Measurements from ENCODE around the gene HTD2. TPM values are rescaled to one million over a fixed set of nuclear protein-coding genes. Genes with fewer than 3 reads are reported as not detected.
A peak's percentile ranks its signal among the peaks of the same experiment; 100 is the strongest.
"Not testable (repeated sequence)": the region's sequence is repeated elsewhere in the genome, so short reads cannot be mapped to it uniquely, and the experiment has no call there.

HTD2 gene
- polyA plus RNA-seq, 1 of the 3 experiments (the other 2 are of a cell fraction), result 3.0 TPM

DNA sequence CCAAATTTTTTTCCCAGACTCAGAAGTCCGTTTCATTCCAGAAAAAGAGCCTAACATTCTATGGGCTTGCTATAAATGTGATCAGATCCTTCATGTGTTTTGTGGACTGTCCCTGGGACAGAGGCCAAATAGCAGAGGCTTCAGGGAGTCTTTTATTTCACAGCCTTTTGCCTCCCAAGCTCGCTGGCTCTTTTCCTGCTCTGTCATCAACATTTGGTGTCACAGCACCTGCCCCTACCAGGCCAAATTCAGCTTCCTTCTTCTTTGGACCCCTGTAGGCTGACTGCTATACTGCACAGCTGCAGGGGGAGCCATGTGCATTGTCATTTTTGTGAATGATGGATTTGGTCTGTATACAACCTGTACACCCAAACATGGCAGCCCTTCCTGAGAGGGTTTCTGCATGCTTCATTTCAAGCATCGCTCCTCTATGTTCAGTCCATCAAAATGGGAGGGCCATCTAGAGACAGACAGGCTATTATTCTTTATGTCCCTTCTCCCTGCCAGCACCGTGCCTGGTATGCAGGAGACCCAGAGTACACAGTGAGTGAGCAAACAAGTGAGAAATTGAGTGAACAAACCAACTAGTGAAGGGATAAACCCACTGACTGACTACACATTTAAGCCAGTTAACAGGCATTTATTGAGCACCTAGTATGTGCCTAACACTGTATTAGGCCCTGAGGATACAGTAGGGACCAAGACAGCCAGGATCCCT is 18.1 kb upstream of the HTD2 start:
- 84% methylated on average over 4 of the region's 4 CpGs for WGBS (ENCODE audit: low lambda C conversion rate)
- ChIA-PET POLR2A (no interaction called here), CTCF (interaction anchor here (0.9 kb wide), 1 partner anchor 111 kb away, joined by 4 read pairs; no protein-coding TSS in a partner anchor)
- H3K9me3 ChIP-seq, result no peaks in the 10 kb centered on the region
- no peak for TF ChIP-seq GABPA (IDR thresholded peaks at IDR 0.05; ENCODE audit: low read depth)
- TF ChIP-seq CTCF (IDR thresholded peaks at IDR 0.05), result peak; percentile 13; the same call in 1 of the 2 replicates
- no peak overlapping the region for H3K4me2 ChIP-seq
- H3K36me3 ChIP-seq (replicated peaks in 1 of 2; ENCODE audit: control insufficient read depth in 1 of 2, insufficient read depth in 2 of 2, low read length in 1 of 2), result peaks cover 0 to 6% of the 10 kb centered on the region in 2 experiments
- H3K9ac ChIP-seq, result no peak overlapping the region
- H3K27me3 ChIP-seq (ENCODE audit: insufficient read depth), result no peaks in the 10 kb centered on the region
- no peaks in the 10 kb centered on the region for H3K79me2 ChIP-seq (ENCODE audit: insufficient read depth)
- H3K9me2 ChIP-seq, result no peaks in the 10 kb centered on the region
- no peak overlapping the region for H3K27ac ChIP-seq (ENCODE audit: low read depth in 2 of 2, low read length in 1 of 2)
- H3F3A ChIP-seq (replicated peaks; ENCODE audit: insufficient read depth), result no peaks in the 10 kb centered on the region
- no peaks in the 10 kb centered on the region for H4K20me1 ChIP-seq (ENCODE audit: insufficient read depth)
- DNase-seq, result no peak
- no peak overlapping the region for H3K4me3 ChIP-seq (ENCODE audit: low read depth in 2 of 2, low read length in 1 of 2)
- H3K4me1 ChIP-seq (ENCODE audit: control insufficient read depth in 1 of 2, insufficient read depth in 2 of 2, low read depth in 1 of 2, low read length in 1 of 2), result no peaks in the 10 kb centered on the region
- H2AFZ ChIP-seq (ENCODE audit: low read depth), result no peak overlapping the region

GRCh38 chr3:58288964-58289613 is 17.2 kb upstream of the HTD2 start:
- H2AFZ ChIP-seq (ENCODE audit: low read depth); H3K4me2 ChIP-seq; H3K9me3 ChIP-seq; H3F3A ChIP-seq (replicated peaks; ENCODE audit: insufficient read depth); H3K9ac ChIP-seq; POLR2A ChIA-PET; H3K27ac ChIP-seq (ENCODE audit: low read depth in 2 of 2, low read length in 1 of 2); H3K4me3 ChIP-seq (ENCODE audit: low read depth in 2 of 2, low read length in 1 of 2); CTCF ChIA-PET; H3K36me3 ChIP-seq (replicated peaks in 1 of 2; ENCODE audit: control insufficient read depth in 1 of 2, insufficient read depth in 2 of 2, low read length in 1 of 2); H3K27me3 ChIP-seq (ENCODE audit: insufficient read depth); H4K20me1 ChIP-seq (ENCODE audit: insufficient read depth); H3K9me2 ChIP-seq; H3K4me1 ChIP-seq (ENCODE audit: control insufficient read depth in 1 of 2, insufficient read depth in 2 of 2, low read depth in 1 of 2, low read length in 1 of 2); DNase-seq; H3K79me2 ChIP-seq (ENCODE audit: insufficient read depth): not testable (repeated sequence)
- WGBS (ENCODE audit: low lambda C conversion rate), result 53% methylated on average over 4 of the region's 4 CpGs

- H3K4me3 ChIP-seq (ENCODE audit: low read depth in 2 of 2, low read length in 1 of 2); H3K27ac ChIP-seq (ENCODE audit: low read depth in 2 of 2, low read length in 1 of 2); H2AFZ ChIP-seq (ENCODE audit: low read depth); H3K79me2 ChIP-seq (ENCODE audit: insufficient read depth); H3K27me3 ChIP-seq (ENCODE audit: insufficient read depth); H3F3A ChIP-seq (replicated peaks; ENCODE audit: insufficient read depth); H3K4me1 ChIP-seq (ENCODE audit: control insufficient read depth in 1 of 2, insufficient read depth in 2 of 2, low read depth in 1 of 2, low read length in 1 of 2); H3K9ac ChIP-seq; H3K4me2 ChIP-seq; H3K9me2 ChIP-seq; POLR2A ChIA-PET; H3K9me3 ChIP-seq; DNase-seq; H4K20me1 ChIP-seq (ENCODE audit: insufficient read depth): not testable (repeated sequence)
- no CpG with 5 or more reads among the region's 33 CpGs for WGBS (ENCODE audit: low lambda C conversion rate)
- peaks cover 0 to 13% of the 10 kb centered on the region in 2 experiments for H3K36me3 ChIP-seq (replicated peaks in 1 of 2; ENCODE audit: control insufficient read depth in 1 of 2, insufficient read depth in 2 of 2, low read length in 1 of 2)
- CTCF ChIA-PET, result interaction anchor here (1.9 kb wide), 1 partner anchor 113 kb away, joined by 4 read pairs; no protein-coding TSS in a partner anchor
Measured at GRCh38 chr3:58290446-58290845, 15.9 kb upstream of the HTD2 start.
